Osteoblast (primary cell): Measurements from ENCODE around the gene EHMT2. TPM values are rescaled to one million over a fixed set of nuclear protein-coding genes. Genes with fewer than 3 reads are reported as not detected.

ENCODE experiments used
- DNase-seq: peaks from one replicate; pipeline ENCODE4 v3.0.0; 2011; ENCODE audit warnings: low spot score, mixed read lengths; ENCODE audit not compliant: insufficient read length; ENCODE audit errors: missing footprints
- H2AFZ ChIP-seq: 2 replicates; pipeline ENCODE4 v1.6.0; 2011; ENCODE audit warnings: mild to moderate bottlenecking, low read length
- H3K27ac ChIP-seq: 2 replicates; pipeline ENCODE4 v1.5.1; 2011; ENCODE audit warnings: mild to moderate bottlenecking, low read depth, low read length, moderate library complexity
- H3K27me3 ChIP-seq: 2 replicates; pipeline ENCODE4 v1.6.0; 2012; ENCODE audit warnings: mild to moderate bottlenecking, control low read depth, inconsistent platforms, low read length, moderate library complexity; ENCODE audit not compliant: insufficient read depth
- H3K36me3 ChIP-seq: 2 replicates; pipeline ENCODE4 v1.5.1; 2011; ENCODE audit warnings: mild to moderate bottlenecking, low read length, control low read depth, moderate library complexity; ENCODE audit not compliant: insufficient read depth
- H3K4me1 ChIP-seq: 2 replicates; pipeline ENCODE4 v1.5.1; 2011; ENCODE audit warnings: mild to moderate bottlenecking, low read length, control low read depth, moderate library complexity; ENCODE audit not compliant: insufficient read depth
- H3K4me2 ChIP-seq: 2 replicates; pipeline ENCODE4 v1.6.0; 2011; ENCODE audit warnings: mild to moderate bottlenecking, low read length; ENCODE audit not compliant: insufficient read depth
- H3K4me3 ChIP-seq: fragments of 200-600 bp; sonication (generic); 3 replicates; pipeline ENCODE4 v1.5.1; 2012; ENCODE audit warnings: mild to moderate bottlenecking, low read length, inconsistent platforms; ENCODE audit not compliant: insufficient read depth
- H3K79me2 ChIP-seq: 2 replicates; pipeline ENCODE4 v1.6.0; 2012; ENCODE audit warnings: mild to moderate bottlenecking, low read length, control low read depth, inconsistent platforms; ENCODE audit not compliant: insufficient read depth
- H3K9me3 ChIP-seq: 2 replicates; pipeline ENCODE4 v1.5.1; 2011; ENCODE audit warnings: low read depth, low read length, control low read depth
- H4K20me1 ChIP-seq: 2 replicates; pipeline ENCODE4 v1.6.0; 2012; ENCODE audit warnings: mild to moderate bottlenecking, low read length, control low read depth; ENCODE audit not compliant: insufficient read depth
- small RNA-seq: library from RNA; depleted of rRNA; stranded (forward); fragments of <200 nt; gene quantifications from one replicate; pipeline ENCODE3, GENCODE V24; 2012
- total RNA-seq: library from RNA; depleted of rRNA; stranded (reverse); fragments of >200 nt; gene quantifications from 2 replicates; pipeline ENCODE4 v1.2.3, GENCODE V29; 2012
- TF ChIP-seq, protein P1 (sequence below): IDR thresholded peaks from 2 replicates; pipeline ENCODE4 v1.5.1; 2011; ENCODE audit warnings: mild to moderate bottlenecking, low read depth, low read length, moderate library complexity; ENCODE audit errors: extremely low read depth

The EHMT2 gene
- total RNA-seq, 1 donor: 40.9 TPM

DNA sequence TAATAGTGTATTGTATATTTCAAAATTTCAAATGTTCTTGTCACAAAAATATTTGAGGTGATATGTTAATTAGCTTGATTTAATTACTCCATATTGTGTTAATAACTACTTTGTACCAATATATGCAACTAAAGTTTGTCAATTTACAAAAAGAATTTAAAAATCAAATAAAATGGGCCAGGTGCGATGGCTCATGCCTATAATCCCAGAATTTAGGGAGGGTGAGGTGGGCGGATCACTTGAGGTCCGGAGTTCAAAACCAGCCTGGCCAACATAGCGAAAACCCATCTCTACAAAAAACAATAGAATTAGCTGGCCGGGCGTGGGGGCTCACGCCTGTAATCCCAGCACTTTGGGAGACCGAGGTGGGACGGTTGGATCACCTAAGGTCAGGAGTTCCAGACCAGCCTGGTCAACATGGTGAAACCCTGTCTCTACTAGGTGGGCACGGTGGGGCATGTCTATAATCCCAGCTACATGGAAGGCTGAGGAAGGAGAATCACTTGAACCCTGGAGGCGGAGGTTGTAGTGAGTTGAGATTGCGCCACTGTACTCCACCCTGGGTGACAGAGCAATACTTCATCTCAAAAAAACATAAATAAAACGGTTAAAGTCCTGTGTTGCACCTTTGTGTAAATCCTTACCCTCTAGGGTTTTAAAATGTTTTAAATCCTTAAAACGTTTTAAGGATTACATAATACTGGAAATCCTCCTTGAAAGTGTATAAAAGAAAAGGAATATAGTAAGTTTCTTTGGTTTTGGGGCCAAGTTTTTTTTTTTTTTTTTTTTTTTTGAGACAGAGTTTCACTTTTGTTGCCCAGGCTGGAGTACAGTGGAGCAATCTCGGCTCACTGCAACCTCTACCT lies 65.9 kb downstream of the EHMT2 start:
- Histone ChIP-seq H4K20me1 (peaks cover 19% of the 10 kb centered on the region), H2AFZ (no peak overlapping the region), H3K27ac (no peak overlapping the region), H3K36me3 (peaks cover 7% of the 10 kb centered on the region), H3K27me3 (no peaks in the 10 kb centered on the region), H3K9me3 (no peaks in the 10 kb centered on the region), H3K4me3 (no peak overlapping the region), H3K4me2 (peak overlapping the region; percentile 98), H3K79me2 (peaks cover 48% of the 10 kb centered on the region), H3K4me1 (peaks cover 23% of the 10 kb centered on the region)
- DNase-seq: no peak
- TF ChIP-seq, protein P1, sequence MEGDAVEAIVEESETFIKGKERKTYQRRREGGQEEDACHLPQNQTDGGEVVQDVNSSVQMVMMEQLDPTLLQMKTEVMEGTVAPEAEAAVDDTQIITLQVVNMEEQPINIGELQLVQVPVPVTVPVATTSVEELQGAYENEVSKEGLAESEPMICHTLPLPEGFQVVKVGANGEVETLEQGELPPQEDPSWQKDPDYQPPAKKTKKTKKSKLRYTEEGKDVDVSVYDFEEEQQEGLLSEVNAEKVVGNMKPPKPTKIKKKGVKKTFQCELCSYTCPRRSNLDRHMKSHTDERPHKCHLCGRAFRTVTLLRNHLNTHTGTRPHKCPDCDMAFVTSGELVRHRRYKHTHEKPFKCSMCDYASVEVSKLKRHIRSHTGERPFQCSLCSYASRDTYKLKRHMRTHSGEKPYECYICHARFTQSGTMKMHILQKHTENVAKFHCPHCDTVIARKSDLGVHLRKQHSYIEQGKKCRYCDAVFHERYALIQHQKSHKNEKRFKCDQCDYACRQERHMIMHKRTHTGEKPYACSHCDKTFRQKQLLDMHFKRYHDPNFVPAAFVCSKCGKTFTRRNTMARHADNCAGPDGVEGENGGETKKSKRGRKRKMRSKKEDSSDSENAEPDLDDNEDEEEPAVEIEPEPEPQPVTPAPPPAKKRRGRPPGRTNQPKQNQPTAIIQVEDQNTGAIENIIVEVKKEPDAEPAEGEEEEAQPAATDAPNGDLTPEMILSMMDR: no peak

DNA sequence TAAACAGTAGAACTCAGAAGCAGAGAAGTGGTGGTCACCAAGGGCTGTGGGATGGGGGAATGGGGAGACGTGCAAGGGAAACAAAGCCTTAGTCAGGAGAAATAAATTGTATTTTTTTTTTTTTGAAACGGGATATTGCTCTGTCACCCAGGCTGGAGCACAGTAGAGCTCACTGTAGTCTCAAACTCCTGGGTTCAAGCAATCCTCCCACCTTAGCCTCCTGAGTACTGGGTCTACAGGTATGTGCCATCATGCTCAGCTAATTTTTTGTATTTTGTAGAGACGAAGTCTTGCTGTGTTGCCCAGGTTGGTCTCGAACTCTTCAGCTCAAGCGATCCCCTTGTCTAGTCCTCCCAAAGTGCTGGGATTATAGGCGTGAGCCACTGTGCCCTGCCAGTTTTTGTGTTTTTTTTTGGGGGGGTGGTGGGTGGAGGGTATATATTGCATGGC lies 66.6 kb downstream of the EHMT2 start:
- no peaks in the 10 kb centered on the region for H3K9me3 ChIP-seq
- H2AFZ ChIP-seq: no peak overlapping the region
- peak overlapping the region; percentile 58 for H3K27ac ChIP-seq
- no peak for DNase-seq
- H3K4me2 ChIP-seq: peak overlapping the region; percentile 98
- H3K36me3 ChIP-seq: peaks cover under 1% of the 10 kb centered on the region
- TF ChIP-seq, protein P1: no peak
- H3K4me1 ChIP-seq: peaks cover 20% of the 10 kb centered on the region
- H3K27me3 ChIP-seq: no peaks in the 10 kb centered on the region
- H3K4me3 ChIP-seq: peak overlapping the region; percentile 80
- H3K79me2 ChIP-seq: peaks cover 42% of the 10 kb centered on the region
- peaks cover 12% of the 10 kb centered on the region for H4K20me1 ChIP-seq

Small RNAs within 50 kb of the gene (small RNA-seq; reads per million reads assigned to genes)
- gene AL645922.1: not detected
- 207 reads per million, percentile 98 among the genes with 10 or more reads in this experiment for gene SNORD48
- gene SNORD52: not detected

Other genes starting within 250 kb of the EHMT2 start
- 175 and 183 TPM in 2 replicates for gene BAG6, start 245.0 kb downstream of the EHMT2 start, total RNA-seq
- 1.1 and 1.2 TPM in 2 replicates for gene APOM, start 241.8 kb downstream of the EHMT2 start, total RNA-seq
- 21.2 and 21.7 TPM in 2 replicates for gene C6orf47, start 236.9 kb downstream of the EHMT2 start, total RNA-seq
- gene GPANK1, start 232.7 kb downstream of the EHMT2 start, total RNA-seq: 22.1 and 23.9 TPM in 2 replicates
- gene CSNK2B, start 231.6 kb downstream of the EHMT2 start, total RNA-seq: 124 and 150 TPM in 2 replicates
- 4.1 and 5.4 TPM in 2 replicates for gene LY6G5B, start 227.7 kb downstream of the EHMT2 start, total RNA-seq
- 0.59 and 0.72 TPM in 2 replicates for gene LY6G5C, start 216.6 kb downstream of the EHMT2 start, total RNA-seq
- 41.0 and 43.4 TPM in 2 replicates for gene ABHD16A, start 194.4 kb downstream of the EHMT2 start, total RNA-seq
- gene LY6G6F, start 190.8 kb downstream of the EHMT2 start, total RNA-seq: not detected in 2 replicates
- gene LY6G6D, start 182.3 kb downstream of the EHMT2 start, total RNA-seq: not detected in 2 replicates
- not detected in 2 replicates for gene LY6G6C, start 176.0 kb downstream of the EHMT2 start, total RNA-seq
- not detected in 2 replicates for gene MPIG6B, start 174.3 kb downstream of the EHMT2 start, total RNA-seq
- gene DDAH2, start 168.4 kb downstream of the EHMT2 start, total RNA-seq: 96.6 and 97.5 TPM in 2 replicates
- 502 and 581 TPM in 2 replicates for gene CLIC1, start 161.2 kb downstream of the EHMT2 start, total RNA-seq
- 12.4 and 13.0 TPM in 2 replicates for gene MSH5, start 157.7 kb downstream of the EHMT2 start, total RNA-seq
- gene SAPCD1, start 135.0 kb downstream of the EHMT2 start, total RNA-seq: 0.59 and 1.4 TPM in 2 replicates
- gene VWA7, start 120.4 kb downstream of the EHMT2 start, total RNA-seq: 0.29 and 0.36 TPM in 2 replicates
- gene VARS1, start 101.9 kb downstream of the EHMT2 start, total RNA-seq: 40.1 and 42.0 TPM in 2 replicates
- gene LSM2, start 90.7 kb downstream of the EHMT2 start, total RNA-seq: 18.3 and 22.4 TPM in 2 replicates
- 0.29 and 0.72 TPM in 2 replicates for gene HSPA1L, start 82.4 kb downstream of the EHMT2 start, total RNA-seq
- gene HSPA1A, start 82.2 kb downstream of the EHMT2 start, total RNA-seq: 33.3 and 36.9 TPM in 2 replicates
- 45.7 and 59.7 TPM in 2 replicates for gene HSPA1B, start 70.0 kb downstream of the EHMT2 start, total RNA-seq
- gene NEU1, start 34.9 kb downstream of the EHMT2 start, total RNA-seq: 114 and 117 TPM in 2 replicates
- gene SLC44A4, start 18.7 kb downstream of the EHMT2 start, total RNA-seq: not detected in 2 replicates
- gene ZBTB12, start 4.4 kb upstream of the EHMT2 start, total RNA-seq: 2.1 and 3.6 TPM in 2 replicates
- gene C2, start 30.0 kb upstream of the EHMT2 start, total RNA-seq: 12.7 and 18.0 TPM in 2 replicates
- 16.5 and 26.8 TPM in 2 replicates for gene CFB, start 48.4 kb upstream of the EHMT2 start, total RNA-seq
- gene NELFE, start 61.3 kb upstream of the EHMT2 start, total RNA-seq: 86.5 and 95.8 TPM in 2 replicates
- gene SKIC2, start 61.5 kb upstream of the EHMT2 start, total RNA-seq: 42.0 and 46.0 TPM in 2 replicates
- 16.8 and 18.1 TPM in 2 replicates for gene DXO, start 74.4 kb upstream of the EHMT2 start, total RNA-seq
- 7.2 and 8.3 TPM in 2 replicates for gene C4A, start 84.4 kb upstream of the EHMT2 start, total RNA-seq
- gene C4B, start 117.1 kb upstream of the EHMT2 start, total RNA-seq: 4.1 and 6.5 TPM in 2 replicates
- under 0.01 and 0.72 TPM in 2 replicates for gene CYP21A2, start 140.7 kb upstream of the EHMT2 start, total RNA-seq
- gene TNXB, start 211.6 kb upstream of the EHMT2 start, total RNA-seq: 8.3 and 11.9 TPM in 2 replicates
- 27.5 and 30.1 TPM in 2 replicates for gene ATF6B, start 230.5 kb upstream of the EHMT2 start, total RNA-seq
- gene FKBPL, start 232.6 kb upstream of the EHMT2 start, total RNA-seq: 9.8 and 11.5 TPM in 2 replicates